H9 (cell line): ENCODE data around the gene GALR3. TPM values are rescaled to one million over a fixed set of nuclear protein-coding genes. Genes with fewer than 3 reads are reported as not detected.

ENCODE experiments used
- DNase-seq: peaks from one replicate; pipeline ENCODE4 v3.0.0-alpha.2; 2017
- H2AFZ ChIP-seq: one replicate; pipeline ENCODE4 v1.6.1; 2013; ENCODE audit warnings: mild to moderate bottlenecking, low read length, control low read depth, moderate library complexity
- H2AK5ac ChIP-seq: 2 replicates; pipeline ENCODE4 v1.6.1; 2013; ENCODE audit warnings: low read length, control low read depth, mixed read lengths; ENCODE audit not compliant: insufficient read length
- H2BK120ac ChIP-seq: one replicate; pipeline ENCODE4 v1.6.1; 2013; ENCODE audit warnings: low read depth, mild to moderate bottlenecking, low read length, control low read depth, inconsistent platforms; ENCODE audit not compliant: poor library complexity, severe bottlenecking
- H2BK12ac ChIP-seq: 2 replicates; pipeline ENCODE4 v1.6.1; 2013; ENCODE audit warnings: low read length, control low read depth, mixed read lengths, low read depth; ENCODE audit not compliant: insufficient read length
- H2BK15ac ChIP-seq: 2 replicates; pipeline ENCODE4 v1.6.1; 2013; ENCODE audit warnings: low read depth, low read length, control low read depth
- H2BK20ac ChIP-seq: one replicate; pipeline ENCODE4 v1.6.1; 2013; ENCODE audit warnings: low read depth, mild to moderate bottlenecking, low read length, control low read depth, inconsistent platforms; ENCODE audit not compliant: poor library complexity, severe bottlenecking
- H2BK5ac ChIP-seq: 2 replicates; pipeline ENCODE4 v1.6.1; 2013; ENCODE audit warnings: low read length, control low read depth, mixed read lengths; ENCODE audit not compliant: insufficient read length
- H3K14ac ChIP-seq: 2 replicates; pipeline ENCODE4 v1.6.1; 2013; ENCODE audit warnings: low read length, control low read depth; ENCODE audit not compliant: insufficient read depth
- H3K18ac ChIP-seq: 2 replicates; pipeline ENCODE4 v1.6.1; 2013; ENCODE audit warnings: low read depth, mild to moderate bottlenecking, mixed read lengths, low read length, control low read depth; ENCODE audit not compliant: insufficient read length
- H3K23ac ChIP-seq: 2 replicates; pipeline ENCODE4 v1.6.1; 2013; ENCODE audit warnings: low read length, control low read depth, mixed read lengths, low read depth; ENCODE audit not compliant: insufficient read length
- H3K23me2 ChIP-seq: 2 replicates; pipeline ENCODE4 v1.6.1; 2013; ENCODE audit warnings: low read depth, mild to moderate bottlenecking, mixed read lengths, low read length, control low read depth; ENCODE audit not compliant: insufficient read length, poor library complexity, severe bottlenecking
- H3K27ac ChIP-seq: 2 replicates; pipeline ENCODE4 v1.5.1; 2013; ENCODE audit warnings: low read length, control low read depth, mixed read lengths, low read depth; ENCODE audit not compliant: insufficient read length
- H3K27me3 ChIP-seq: 2 replicates; pipeline ENCODE4 v1.6.1; 2013; ENCODE audit warnings: low read length, control low read depth, inconsistent platforms; ENCODE audit not compliant: insufficient read depth
- H3K4ac ChIP-seq: 2 replicates; pipeline ENCODE4 v1.6.1; 2013; ENCODE audit warnings: low read depth, mild to moderate bottlenecking, control low read depth, inconsistent platforms, low read length, moderate library complexity
- H3K4me1 ChIP-seq: 2 replicates; pipeline ENCODE4 v1.6.1; 2013; ENCODE audit warnings: low read length, control low read depth, inconsistent platforms; ENCODE audit not compliant: insufficient read depth
- H3K4me2 ChIP-seq: 2 replicates; pipeline ENCODE4 v1.6.1; 2013; ENCODE audit warnings: low read length, control low read depth, mixed read lengths; ENCODE audit not compliant: insufficient read length, insufficient read depth
- H3K56ac ChIP-seq: 2 replicates; pipeline ENCODE4 v1.6.1; 2013; ENCODE audit warnings: low read depth, mild to moderate bottlenecking, mixed read lengths, low read length, control low read depth; ENCODE audit not compliant: insufficient read length
- H3K79me1 ChIP-seq: 2 replicates; pipeline ENCODE4 v1.6.1; 2013; ENCODE audit warnings: low read depth, mild to moderate bottlenecking, moderate library complexity, low read length, control low read depth, inconsistent platforms; ENCODE audit not compliant: insufficient read depth, poor library complexity, severe bottlenecking
- H3K79me2 ChIP-seq: 2 replicates; pipeline ENCODE4 v1.6.1; 2013; ENCODE audit warnings: low read length, control low read depth, inconsistent platforms; ENCODE audit not compliant: insufficient read depth
- H3K9ac ChIP-seq: 2 replicates; pipeline ENCODE4 v1.6.1; 2013; ENCODE audit warnings: low read length, control low read depth, mixed read lengths; ENCODE audit not compliant: insufficient read length; ENCODE audit errors: extremely low read depth
- H3K9me3 ChIP-seq: one replicate; pipeline ENCODE4 v1.6.1; 2013; ENCODE audit warnings: low read depth, low read length, inconsistent platforms; ENCODE audit not compliant: control insufficient read depth
- H3T11ph ChIP-seq: one replicate; pipeline ENCODE4 v1.6.1; 2013; ENCODE audit warnings: mild to moderate bottlenecking, low read length, control low read depth, inconsistent platforms
- H4K20me1 ChIP-seq: one replicate; pipeline ENCODE4 v1.6.1; 2013; ENCODE audit not compliant: control insufficient read depth, insufficient read length, insufficient read depth
- H4K5ac ChIP-seq: 2 replicates; pipeline ENCODE4 v1.6.1; 2013; ENCODE audit warnings: low read depth, mild to moderate bottlenecking, mixed read lengths, low read length, control low read depth; ENCODE audit not compliant: insufficient read length
- H4K8ac ChIP-seq: replicated peaks from 2 replicates; pipeline ENCODE4 v1.6.1; 2013; ENCODE audit warnings: low read length, control low read depth, mixed read lengths, low read depth; ENCODE audit not compliant: insufficient read length
- H4K91ac ChIP-seq: 2 replicates; pipeline ENCODE4 v1.6.1; 2013; ENCODE audit warnings: low read depth, mild to moderate bottlenecking, moderate library complexity, mixed read lengths, low read length, control low read depth; ENCODE audit not compliant: insufficient read length
- H3K27ac Mint-ChIP-seq, 3 experiments: 2 replicates in 2 of 3; 3 replicates in 1 of 3; pipeline ENCODE4 v1.8.0; 2020 to 2021; ENCODE audit warnings: mixed read lengths in 3 of 3, mild to moderate bottlenecking in 1 of 3, moderate library complexity in 1 of 3
- H3K27me3 Mint-ChIP-seq: 2 replicates; pipeline ENCODE4 v1.8.0; 2021; ENCODE audit warnings: low read depth, mild to moderate bottlenecking, moderate library complexity, mixed read lengths
- H3K36me3 Mint-ChIP-seq, 3 experiments: 2 replicates in 2 of 3; 3 replicates in 1 of 3; pipeline ENCODE4 v1.8.0; 2020 to 2021; ENCODE audit warnings: low read depth in 3 of 3, mixed read lengths in 3 of 3; ENCODE audit not compliant: insufficient read depth in 1 of 3
- H3K4me1 Mint-ChIP-seq, 2 experiments: 2 replicates each; pipeline ENCODE4 v1.8.0; 2020; ENCODE audit warnings: mixed read lengths in 2 of 2
- H3K4me3 Mint-ChIP-seq, 2 experiments: 2 replicates in 1 of 2; 3 replicates in 1 of 2; pipeline ENCODE4 v1.8.0; 2020 to 2021; ENCODE audit warnings: mild to moderate bottlenecking in 2 of 2, mixed read lengths in 2 of 2, moderate library complexity in 1 of 2
- H3K9me3 Mint-ChIP-seq, 2 experiments: 2 replicates in 1 of 2; 3 replicates in 1 of 2; pipeline ENCODE4 v1.8.0; 2020; ENCODE audit warnings: mild to moderate bottlenecking in 2 of 2, mixed read lengths in 2 of 2, moderate library complexity in 1 of 2
- CTCF ChIP-seq: fragments of 200-600 bp; sonication (generic); conservative IDR thresholded peaks from 3 replicates; pipeline ENCODE4 v1.8.0; 2021; ENCODE audit warnings: antibody characterized with exemption, mild to moderate bottlenecking
- WGBS: extraction: QIAGEN DNeasy Blood & Tissue Kit; methylation state at CpG from one replicate; pipeline ENCODE4 v1.1.7; 2013; ENCODE audit warnings: missing lambda C conversion rate, low lambda C conversion rate, mixed read lengths; ENCODE audit not compliant: insufficient read length; ENCODE audit errors: extremely low coverage; 5-methylcytosine and 5-hydroxymethylcytosine counted together
- total RNA-seq: library from RNA; stranded (reverse); gene quantifications from 2 replicates; pipeline ENCODE4 v1.2.1, GENCODE V29; 2021

GALR3 gene
- total RNA-seq, 1 experiment from 2014 or later: 0.59 TPM

- Histone ChIP-seq H3K27me3 (no peaks in the 10 kb centered on the region; the same call in 1 of the 2 replicates), H2AK5ac (no peak overlapping the region), H2BK15ac (no peak overlapping the region), H2BK120ac (no peak overlapping the region), H3K9ac (no peak overlapping the region), H3K4ac (no peak overlapping the region), H4K8ac (no peak overlapping the region), H2BK5ac (no peak overlapping the region), H3K27ac (no peak overlapping the region), H3K56ac (no peak overlapping the region), H3K79me1 (no peaks in the 10 kb centered on the region), H3K14ac (peak overlapping the region; percentile 55; the same call in 1 of the 2 replicates), H2BK20ac (no peak overlapping the region), H3K18ac (peak overlapping the region; percentile 36), H4K5ac (no peak overlapping the region), H3K9me3 (no peaks in the 10 kb centered on the region), H2AFZ (no peak overlapping the region), H3K4me1 (peaks cover 3% of the 10 kb centered on the region; the same call in 1 of the 2 replicates), H3K79me2 (no peaks in the 10 kb centered on the region), H2BK12ac (no peak overlapping the region), H3K23me2 (peaks cover 11% of the 10 kb centered on the region), H4K20me1 (no peaks in the 10 kb centered on the region), H4K91ac (no peak overlapping the region), H3T11ph (no peak overlapping the region), H3K23ac (no peak overlapping the region), H3K4me2 (peak overlapping the region; percentile 41)
- TF ChIP-seq CTCF: peak; percentile 98
- H3K4me1 Mint-ChIP-seq: peaks cover 19 to 22% of the 10 kb centered on the region in 2 experiments
- peak overlapping the region; percentile 61 to 78 for H3K4me3 Mint-ChIP-seq
- WGBS: no CpG with 5 or more reads among the region's 29 CpGs
- H3K27ac Mint-ChIP-seq: peak overlapping the region; percentile 93 to 97 (median 93); a peak in 6 of 7 replicates
- DNase-seq: peak; percentile 94
- H3K36me3 Mint-ChIP-seq: peaks cover 7 to 21% (median 15%) of the 10 kb centered on the region in 3 experiments; a peak in 6 of 7 replicates
- H3K9me3 Mint-ChIP-seq: no peaks in the 10 kb centered on the region; a peak in 1 of 5 replicates
- peaks cover 39% of the 10 kb centered on the region for H3K27me3 Mint-ChIP-seq
Measured at GRCh38 chr22:37817705-37818408, 5.3 kb upstream of the GALR3 start.
